OCI-LY1 (cell line): ENCODE measurements around the gene ARHGEF28.

Source experiments
- EZH2 ChIP-seq: fragments of 200-600 bp; sonication (generic), shearing (Covaris generic); IDR thresholded peaks from 2 replicates; pipeline ENCODE4 v1.8.0; 2017; ENCODE audit warnings: borderline replicate concordance, mixed run types, mild to moderate bottlenecking, antibody characterized with exemption, low read length, moderate library complexity, mixed read lengths
- TF ChIP-seq, protein P1 (sequence below): fragments of 200-600 bp; sonication (generic), shearing (Covaris generic); IDR thresholded peaks from 2 replicates; pipeline ENCODE4 v1.5.1; 2017; ENCODE audit warnings: mild to moderate bottlenecking, antibody characterized with exemption, low read length, moderate library complexity, mixed read lengths

DNA sequence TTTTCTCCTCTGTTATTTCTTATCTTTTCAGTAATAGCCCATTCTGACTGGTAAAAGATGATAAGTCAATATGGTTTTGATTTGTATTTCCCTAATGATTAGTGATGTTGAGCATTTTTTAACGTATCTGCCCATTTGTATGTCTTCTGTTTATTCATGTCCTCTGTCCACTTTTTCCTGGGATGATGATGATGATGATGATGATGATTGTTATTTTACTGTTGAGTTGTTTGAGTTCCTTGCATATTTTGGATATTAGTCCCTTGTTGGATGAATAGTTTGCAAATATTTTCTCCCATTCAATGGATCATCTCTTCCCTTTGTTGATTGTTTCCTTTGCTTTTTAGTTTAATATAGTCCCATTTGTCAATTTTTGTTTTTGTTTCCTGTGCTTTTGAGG lies 33.4 kb upstream of the ARHGEF28 start:
- TF ChIP-seq, protein P1, sequence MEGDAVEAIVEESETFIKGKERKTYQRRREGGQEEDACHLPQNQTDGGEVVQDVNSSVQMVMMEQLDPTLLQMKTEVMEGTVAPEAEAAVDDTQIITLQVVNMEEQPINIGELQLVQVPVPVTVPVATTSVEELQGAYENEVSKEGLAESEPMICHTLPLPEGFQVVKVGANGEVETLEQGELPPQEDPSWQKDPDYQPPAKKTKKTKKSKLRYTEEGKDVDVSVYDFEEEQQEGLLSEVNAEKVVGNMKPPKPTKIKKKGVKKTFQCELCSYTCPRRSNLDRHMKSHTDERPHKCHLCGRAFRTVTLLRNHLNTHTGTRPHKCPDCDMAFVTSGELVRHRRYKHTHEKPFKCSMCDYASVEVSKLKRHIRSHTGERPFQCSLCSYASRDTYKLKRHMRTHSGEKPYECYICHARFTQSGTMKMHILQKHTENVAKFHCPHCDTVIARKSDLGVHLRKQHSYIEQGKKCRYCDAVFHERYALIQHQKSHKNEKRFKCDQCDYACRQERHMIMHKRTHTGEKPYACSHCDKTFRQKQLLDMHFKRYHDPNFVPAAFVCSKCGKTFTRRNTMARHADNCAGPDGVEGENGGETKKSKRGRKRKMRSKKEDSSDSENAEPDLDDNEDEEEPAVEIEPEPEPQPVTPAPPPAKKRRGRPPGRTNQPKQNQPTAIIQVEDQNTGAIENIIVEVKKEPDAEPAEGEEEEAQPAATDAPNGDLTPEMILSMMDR, result no peak
- no peak for TF ChIP-seq EZH2
